Dedifferentiated amniotic fluid mesenchymal stem cell (primary cell): ENCODE results near the gene CFL1.
A peak's percentile ranks its signal among the peaks of the same experiment; 100 is the strongest.
"Not testable (repeated sequence)": the region's sequence is repeated elsewhere in the genome, so short reads cannot be mapped to it uniquely, and the experiment has no call there.

ENCODE experiments used
- DNase-seq: peaks from one replicate; pipeline ENCODE4 v3.0.0-alpha.2; 2016; ENCODE audit errors: extremely low spot score

CFL1 gene

GRCh38 chr11:65856689-65857499 lies 1.1 kb downstream of the CFL1 start:
- DNase-seq = peak; percentile 56

DNA sequence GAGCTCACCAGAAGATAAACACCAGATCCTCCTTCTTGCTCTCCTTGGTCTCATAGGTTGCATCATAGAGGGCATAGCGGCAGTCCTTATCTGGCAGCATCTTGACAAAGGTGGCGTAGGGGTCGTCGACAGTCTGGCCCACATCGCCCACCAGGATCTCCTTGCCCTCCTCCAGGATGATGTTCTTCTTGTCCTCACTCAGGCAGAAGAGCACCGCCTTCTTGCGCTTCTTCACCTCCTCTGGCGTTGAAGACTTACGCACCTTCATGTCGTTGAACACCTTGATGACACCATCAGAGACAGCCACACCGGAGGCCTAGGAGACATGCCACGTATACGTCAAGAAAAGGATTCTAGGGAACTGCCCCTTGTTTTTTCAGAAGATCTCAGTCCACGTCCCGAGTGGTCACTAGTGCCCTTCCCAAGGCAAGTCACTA lies 2.0 kb downstream of the CFL1 start:
- no peak for DNase-seq

- DNase-seq = no peak
Measured at GRCh38 chr11:65854852-65855837, 2.8 kb downstream of the CFL1 start.

DNA sequence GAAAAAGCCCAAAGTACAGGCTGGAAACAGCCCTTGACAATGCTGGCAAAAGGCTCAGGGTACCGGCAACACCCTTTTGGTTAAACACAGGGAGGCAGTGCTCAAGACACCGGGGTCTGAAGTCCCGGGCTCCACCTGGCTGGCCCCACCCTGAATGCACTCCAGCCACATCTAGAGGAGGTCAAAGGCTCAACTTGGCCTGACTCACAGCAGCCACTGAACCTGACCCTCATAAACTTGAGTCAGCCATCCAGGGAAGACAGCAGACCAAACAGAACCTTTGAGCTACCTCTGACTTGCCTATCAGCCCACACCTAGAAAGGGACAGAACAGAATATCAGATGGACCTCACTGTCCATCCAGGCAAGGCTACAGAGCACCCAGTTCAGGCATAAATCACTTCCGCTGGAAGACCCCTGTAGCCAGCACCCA lies 3.8 kb downstream of the CFL1 start:
- DNase-seq = no peak

- DNase-seq = no peak
Measured at GRCh38 chr11:65853246-65853979, 4.6 kb downstream of the CFL1 start.

DNA sequence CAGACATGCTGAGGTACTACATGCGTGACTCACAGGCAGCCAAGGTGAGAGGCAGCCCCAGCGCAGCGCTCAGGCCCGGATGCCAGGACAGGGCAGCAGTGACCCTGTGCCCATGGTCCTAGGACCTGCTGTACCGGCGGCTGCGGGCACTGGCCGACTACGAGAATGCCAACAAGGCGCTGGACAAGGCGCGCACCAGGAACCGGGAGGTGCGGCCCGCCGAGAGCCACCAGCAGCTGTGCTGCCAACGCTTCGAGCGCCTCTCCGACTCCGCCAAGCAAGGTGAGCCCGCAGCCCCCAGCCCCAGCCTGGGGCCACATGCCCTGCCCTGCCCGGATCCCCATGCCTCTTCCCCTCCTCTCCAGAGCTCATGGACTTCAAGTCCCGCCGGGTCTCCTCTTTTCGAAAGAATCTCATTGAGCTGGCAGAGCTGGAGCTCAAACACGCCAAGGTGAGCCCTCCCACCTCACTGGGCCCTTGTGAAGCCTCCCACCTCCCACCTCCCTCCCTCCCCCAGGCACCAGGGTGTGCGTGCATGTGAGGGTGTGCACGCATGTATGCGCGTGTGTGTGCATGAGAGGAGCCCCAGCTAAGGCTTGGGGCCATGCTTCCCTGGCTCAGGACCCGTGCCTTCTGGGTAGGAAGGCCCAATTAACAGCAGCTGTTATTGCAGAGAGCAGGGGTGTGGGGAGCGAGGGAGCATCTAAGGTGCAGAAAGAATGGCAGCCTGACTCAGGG lies 5.3 kb downstream of the CFL1 start:
- no peak for DNase-seq

- DNase-seq = no peak
Measured at GRCh38 chr11:65851811-65852507, 6.0 kb downstream of the CFL1 start.

GRCh38 chr11:65851083-65851579 lies 6.8 kb downstream of the CFL1 start:
- no peak for DNase-seq

DNA sequence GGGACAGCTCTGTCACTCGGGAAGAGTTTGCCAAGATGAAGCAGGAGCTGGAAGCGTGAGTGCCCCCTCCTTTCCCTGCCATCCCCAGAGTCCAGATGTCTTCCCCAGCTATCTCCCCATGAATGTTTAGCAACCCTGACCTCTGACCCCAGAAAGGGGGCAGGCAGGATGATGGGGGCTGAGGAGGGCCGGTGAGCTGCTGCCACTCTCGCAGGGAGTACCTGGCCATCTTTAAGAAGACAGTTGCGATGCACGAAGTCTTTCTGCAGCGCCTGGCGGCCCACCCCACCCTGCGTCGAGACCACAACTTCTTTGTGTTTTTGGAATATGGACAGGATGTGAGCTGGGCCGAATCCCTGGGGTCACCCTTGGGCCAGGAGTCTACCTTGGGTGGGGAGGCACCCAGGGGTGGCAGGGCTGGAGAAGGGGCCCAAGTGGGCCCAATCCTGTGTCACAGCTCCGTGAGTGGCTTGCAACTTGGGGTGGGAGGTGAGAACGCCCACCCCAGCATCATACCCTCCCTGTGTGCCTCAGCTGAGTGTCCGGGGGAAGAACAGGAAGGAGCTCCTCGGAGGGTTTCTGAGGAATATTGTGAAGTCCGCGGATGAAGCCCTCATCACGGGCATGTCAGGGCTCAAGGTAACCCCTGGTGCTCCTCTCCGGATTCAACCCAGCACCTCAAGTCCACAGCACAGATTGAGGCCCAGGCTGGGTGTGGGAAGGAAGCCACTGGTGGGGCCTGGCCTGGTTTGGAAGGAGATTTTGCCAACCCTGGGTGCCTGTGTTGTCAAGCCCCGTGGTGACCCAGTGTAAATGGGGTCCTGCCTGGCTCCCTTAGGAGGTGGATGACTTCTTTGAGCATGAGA lies 7.5 kb downstream of the CFL1 start:
- no peak for DNase-seq

DNA sequence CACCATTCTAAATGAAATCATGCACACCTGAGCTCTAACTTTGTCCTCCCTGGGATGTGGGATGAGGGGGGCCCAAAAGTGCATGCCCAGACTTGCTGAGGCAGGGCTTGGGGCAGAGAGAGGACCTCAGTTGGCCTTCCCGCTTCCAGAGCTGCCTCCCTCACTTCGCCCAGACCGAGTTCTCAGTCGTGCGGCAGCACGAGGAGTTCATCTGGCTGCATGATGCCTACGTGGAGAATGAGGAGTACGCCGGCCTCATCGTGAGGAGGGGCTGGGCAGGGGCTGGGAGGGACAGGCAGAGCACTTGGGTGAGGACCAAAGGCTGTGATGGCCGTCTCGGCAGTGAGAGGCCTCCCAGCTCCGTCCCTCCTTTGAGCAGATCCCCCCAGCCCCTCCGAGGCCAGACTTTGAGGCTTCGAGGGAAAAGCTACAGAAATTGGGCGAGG lies 8.2 kb downstream of the CFL1 start:
- no peak for DNase-seq

DNA sequence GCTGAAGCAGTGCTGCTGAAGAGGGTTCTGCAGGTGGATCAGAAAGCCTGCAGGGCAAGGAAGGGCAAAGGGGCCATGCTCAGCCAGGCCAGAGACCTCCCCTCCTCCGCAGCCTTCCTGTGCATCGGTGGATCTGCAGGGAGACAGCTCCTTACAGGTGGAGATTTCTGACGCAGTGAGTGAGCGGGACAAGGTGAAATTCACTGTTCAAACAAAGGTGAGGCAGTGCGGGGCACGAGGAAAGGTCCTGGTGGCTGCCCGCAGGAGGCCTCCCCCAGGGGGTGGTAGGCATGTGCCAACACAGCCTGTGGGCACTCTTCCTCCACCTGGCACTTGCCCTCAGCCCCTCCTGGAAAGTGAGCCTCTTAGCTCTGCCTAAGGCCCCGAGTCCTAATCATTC lies 8.6 kb downstream of the CFL1 start:
- DNase-seq = no peak

DNA sequence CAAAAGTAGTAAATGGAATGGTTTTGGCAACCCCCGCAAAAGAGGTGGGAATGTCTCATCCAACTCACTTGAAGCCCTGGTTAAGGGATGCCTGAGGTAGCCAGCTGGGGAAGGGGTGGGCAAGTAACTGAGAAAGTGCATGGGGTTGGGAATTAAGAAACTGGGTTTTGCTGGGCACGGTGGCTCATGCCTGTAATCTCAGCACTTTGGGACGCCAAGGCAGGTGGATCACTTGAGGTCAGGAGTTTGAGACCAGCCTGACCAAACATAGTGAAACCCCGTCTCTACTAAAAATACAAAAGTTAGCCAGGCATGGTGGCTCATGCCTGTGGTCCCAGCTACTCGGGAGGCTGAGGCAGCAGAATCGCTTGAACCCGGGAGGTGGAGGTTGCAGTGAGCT lies 9.3 kb downstream of the CFL1 start:
- not testable (repeated sequence) for DNase-seq

- DNase-seq = no peak
Measured at GRCh38 chr11:65847746-65848145, 10.2 kb downstream of the CFL1 start.

DNA sequence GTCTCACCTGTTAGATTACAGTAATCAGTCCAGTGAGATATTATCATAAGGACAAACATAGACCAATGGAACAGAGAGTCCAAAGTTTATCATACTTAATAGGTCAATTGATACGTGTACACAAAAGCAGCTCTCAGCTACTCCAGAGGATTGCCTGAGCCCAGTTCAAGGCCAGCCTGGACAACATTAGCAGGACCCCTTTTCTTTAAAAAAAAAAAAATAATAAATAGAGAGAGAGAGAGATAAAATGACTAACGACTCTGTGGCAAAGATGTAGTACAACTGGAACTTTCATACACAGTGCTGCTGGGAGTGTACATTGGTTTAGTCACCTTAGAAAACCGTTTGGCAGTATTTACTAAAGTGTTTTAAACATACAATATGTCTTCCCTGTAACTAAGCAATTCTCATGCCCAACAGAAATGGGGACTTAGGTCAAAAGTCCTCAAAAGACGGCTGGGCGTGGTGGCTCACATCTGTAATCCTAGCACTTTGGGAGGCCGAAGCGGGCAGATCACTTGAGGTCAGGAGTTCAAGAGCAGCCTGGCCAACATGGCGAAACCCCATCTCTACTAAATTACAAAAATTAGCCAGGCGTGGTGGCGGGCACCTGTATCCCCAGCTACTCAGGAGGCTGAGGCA lies 13.6 kb downstream of the CFL1 start:
- no peak for DNase-seq

DNA sequence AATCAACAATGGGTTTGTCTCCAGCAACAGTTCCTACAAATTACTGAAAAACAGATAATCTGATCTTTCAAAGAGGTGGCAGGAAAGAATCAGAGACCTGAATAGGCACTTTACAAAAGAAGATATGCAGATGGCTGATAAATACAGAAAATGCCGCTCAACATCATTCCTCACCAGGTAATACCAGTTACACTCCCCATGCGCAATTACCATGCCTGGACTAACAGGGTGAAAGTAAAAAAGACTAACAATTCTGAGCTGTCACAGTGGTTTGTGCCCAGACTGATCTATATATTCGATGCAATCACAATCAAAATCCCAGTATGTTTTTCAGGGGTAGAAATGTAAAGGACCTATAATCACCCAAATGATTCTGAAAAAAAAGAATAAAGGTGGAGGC lies 14.2 kb downstream of the CFL1 start:
- DNase-seq = no peak

- no peak for DNase-seq
Measured at GRCh38 chr11:65842144-65842543, 15.8 kb downstream of the CFL1 start.

GRCh38 chr11:65834202-65834601 lies 23.8 kb downstream of the CFL1 start:
- DNase-seq = no peak

DNA sequence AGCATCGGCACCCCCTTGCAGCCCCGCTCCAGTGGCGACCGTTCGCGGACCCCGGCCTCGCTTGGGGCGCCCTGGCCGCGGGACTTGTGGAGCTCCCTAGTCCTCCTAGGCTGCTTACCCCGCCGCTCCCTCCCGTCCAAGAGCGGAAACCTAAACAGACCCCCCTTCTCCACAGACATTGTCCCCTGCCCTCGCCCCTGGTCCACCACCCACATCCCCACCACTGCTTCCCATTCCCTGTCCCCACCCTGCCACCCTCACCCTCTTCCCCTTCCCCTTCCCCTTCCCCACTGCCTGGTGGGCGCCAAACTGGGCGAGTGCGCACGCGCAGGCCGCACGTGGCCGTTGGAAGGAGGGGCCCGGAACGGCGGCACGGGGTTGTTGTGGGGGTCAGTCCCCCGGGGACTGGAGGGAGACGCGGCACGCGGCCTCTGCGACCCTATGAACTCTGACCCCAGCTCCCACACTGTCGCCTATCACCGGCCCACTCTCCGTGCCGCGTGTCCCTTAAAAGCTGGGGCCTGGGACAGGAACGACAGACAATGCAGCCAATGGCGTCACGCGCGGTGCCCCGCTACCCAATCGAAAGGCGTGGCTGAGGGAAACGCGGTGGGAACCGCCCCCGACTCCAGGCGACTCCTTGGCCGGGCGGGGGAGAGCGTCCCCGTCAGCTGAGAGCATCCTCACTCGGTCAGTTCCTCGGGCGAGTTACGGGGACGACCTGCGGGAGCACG lies 24.5 kb downstream of the CFL1 start, which contains the start of gene SNX32:
Gene SNX32 (plus strand): TSS at position 667 of the 734 bp plus-strand sequence. CDS start 103 bp downstream, outside the sequence.
- peak; percentile 89 for DNase-seq
